Right forelimb (tissue), 1 donor: Measurements from ENCODE around the gene NCOR2.

Source experiments
- DNase-seq: peaks from one replicate; pipeline ENCODE4 v3.0.0-alpha.2; 2018

NCOR2 gene

DNA sequence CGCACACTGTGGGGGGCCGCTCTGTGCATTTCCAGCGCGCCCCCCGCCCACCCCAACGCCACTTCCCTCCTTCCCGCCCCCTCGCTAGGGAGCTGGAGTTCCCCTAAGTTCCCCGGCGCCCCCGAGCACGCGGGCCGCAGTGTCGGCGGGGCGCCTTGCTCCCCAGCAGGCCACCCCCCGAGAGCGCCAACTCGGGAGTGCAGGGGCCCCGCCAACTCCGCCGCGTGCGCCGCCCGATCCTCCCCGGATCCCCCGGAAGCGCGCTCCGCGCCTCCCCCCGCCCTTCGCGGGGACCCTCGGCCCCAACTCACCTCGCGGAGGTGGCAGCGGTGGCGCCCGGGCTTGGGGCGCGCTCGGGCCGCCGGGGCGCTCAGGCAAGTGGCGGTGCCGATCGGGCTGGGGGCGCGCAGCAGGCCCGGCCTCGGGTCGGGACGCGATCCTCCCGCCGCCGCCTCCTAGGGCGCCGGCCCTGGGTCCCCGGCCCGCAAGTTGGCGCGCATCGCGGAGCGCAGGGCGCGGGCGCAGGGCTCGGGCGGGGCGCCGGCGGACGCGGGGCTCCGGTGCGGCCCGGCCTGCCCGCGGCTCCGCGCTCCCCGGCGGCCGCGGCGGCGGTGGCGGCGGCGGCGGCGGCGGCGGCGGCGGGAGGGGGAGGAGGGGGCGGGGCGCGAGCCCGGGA is at the start of gene NCOR2:
Gene NCOR2, minus strand, starts transcription at position 616 of the 676 bp plus-strand sequence. CDS start 72,361 bp downstream, outside the sequence.
- peak; percentile 67 for DNase-seq

DNA sequence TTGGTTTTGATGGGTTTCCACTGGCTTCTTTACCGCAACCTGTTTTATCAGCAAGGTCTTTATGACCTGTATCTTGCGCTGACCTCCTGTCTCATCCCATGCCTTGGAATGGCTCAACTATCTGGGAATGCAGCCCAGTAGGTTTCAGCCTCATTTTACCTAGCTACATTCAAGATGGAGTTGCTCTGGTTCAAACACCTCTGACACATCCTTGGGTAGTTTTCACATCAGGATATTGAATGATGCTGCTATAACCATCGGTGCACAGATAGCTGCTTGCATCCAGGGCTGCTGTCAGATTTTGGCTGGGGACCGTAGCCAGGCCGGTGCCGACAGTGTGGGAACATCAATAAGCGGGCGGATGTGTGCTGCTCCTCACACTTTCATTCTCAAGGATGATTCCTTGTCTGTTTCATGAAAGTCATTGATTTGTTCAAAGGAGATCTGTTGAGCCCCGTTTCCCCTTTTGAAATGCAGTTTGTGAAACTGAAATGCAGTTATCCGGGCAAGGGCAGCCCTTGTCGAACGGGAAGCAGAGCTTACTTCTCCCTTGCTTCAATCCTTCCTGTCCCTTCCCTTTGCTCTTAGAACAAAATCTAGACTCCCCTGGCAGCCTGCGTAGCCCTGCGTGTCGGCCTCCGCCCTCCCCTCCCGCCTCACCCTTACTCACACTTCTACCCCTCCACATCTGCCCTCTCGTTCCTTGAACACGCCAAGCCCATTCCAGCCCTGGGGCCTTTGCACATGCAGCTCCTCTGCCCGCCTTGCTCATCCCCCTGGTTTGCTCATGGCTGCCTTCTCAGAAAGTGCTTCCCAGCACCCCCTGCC is 49.2 kb upstream of the NCOR2 start:
- no peak for DNase-seq

DNA sequence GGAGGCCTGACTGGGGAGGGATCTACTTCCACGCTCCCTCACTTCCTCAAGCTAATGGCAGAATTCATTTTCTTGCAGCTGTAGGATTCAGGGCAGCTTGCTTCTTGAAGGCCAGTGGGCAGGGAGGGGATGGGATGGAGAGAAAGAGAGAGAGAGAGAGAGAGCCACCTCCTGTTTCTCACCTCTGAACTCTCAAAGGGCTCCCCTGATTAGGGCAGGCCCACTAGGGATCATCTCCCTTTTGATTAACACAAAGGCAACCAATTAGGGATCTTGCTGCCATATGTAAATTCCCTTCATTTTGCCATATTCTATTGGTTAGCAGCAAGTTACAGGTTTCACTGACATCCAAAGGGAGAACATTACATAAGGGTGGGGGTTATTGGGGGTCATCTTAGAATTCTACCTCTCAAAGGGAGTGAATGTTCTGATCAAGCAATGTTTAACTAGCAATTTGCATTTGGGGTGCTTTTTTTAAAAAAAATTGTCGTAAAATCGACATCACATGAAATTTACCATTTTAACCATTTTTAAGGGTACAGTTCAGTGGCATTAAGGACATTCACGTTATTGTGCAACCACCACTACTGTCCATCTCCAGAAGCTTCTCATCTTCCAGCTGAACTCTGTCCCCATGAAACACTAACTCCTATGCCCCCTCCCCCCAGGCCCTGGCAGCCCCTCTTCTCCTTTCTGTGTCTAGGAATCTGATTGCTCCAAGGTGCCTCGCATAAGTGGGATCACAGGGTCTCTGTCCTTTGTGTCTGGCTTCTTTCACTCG is 47.3 kb upstream of the NCOR2 start:
- DNase-seq: no peak

DNA sequence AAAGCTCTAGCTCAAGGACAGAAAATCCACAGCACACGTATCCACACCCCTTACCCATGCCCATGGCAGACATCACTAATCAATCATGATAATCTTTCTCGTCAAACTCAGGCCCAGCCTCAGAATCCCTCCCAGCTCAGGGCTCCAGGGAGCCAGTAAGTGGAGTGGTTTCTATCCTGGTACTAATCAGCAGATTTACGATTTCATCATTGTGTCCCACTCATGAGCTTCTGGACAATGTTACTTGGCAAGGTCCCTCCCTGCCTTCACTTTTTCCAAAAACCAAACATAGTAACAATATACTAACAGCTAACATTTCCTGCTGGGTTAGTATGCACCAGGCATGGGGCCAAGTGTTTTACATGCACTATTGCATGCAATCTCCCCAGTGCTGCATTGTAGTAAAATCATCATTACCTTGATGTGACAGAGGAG is 45.8 kb upstream of the NCOR2 start:
- DNase-seq: no peak

DNA sequence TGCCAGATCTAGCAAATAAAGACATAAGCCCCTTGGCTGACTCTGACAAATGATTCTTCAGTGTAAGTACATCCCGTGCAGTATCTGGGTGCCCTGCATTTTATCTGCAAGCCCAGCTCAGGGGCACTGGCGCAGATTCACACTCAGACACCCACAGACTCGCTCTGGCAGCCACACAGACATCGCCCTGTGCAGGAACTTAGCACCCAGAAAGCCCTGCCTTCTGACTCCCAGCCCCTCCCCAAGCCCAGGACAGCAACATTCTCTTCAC is 44.9 kb upstream of the NCOR2 start:
- DNase-seq: no peak

DNA sequence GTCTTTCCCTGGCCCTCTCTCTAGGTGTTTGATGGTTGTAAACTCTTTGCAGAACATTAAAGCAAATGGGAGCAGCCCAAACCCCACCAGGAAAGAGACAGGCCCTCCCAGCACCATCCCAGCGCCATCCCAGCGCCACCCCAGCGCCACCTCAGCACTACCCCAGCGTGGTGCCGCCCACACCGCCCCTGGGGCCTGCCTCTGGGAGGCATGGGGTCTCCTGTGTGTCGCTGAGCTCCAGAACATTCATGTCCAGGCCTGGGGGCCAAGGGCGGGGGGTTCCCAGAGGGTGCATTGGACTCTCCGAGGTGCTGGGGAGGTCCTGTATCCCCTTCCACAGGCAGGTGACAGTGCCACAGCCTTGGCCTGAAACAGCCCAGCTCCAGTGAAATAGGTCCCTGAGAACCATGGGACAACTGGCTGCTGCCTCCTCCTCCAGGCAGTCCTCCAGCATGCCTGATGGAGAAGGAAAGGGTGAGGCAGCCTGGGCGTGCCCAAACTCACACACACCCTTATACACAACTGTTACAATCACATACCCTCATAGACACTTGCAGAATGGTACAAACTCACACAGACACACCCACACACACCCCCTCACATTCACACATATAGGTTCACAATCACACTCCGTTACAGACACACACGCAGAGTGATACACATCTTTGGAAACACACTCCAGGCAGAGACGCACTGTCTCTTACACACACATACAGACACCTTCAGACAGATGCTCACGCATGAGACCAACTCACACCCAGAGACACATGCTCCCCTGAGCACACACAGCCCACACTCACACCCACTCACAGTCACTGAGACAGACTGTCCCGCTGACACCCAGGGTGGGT is 44.4 kb upstream of the NCOR2 start:
- no peak for DNase-seq

DNA sequence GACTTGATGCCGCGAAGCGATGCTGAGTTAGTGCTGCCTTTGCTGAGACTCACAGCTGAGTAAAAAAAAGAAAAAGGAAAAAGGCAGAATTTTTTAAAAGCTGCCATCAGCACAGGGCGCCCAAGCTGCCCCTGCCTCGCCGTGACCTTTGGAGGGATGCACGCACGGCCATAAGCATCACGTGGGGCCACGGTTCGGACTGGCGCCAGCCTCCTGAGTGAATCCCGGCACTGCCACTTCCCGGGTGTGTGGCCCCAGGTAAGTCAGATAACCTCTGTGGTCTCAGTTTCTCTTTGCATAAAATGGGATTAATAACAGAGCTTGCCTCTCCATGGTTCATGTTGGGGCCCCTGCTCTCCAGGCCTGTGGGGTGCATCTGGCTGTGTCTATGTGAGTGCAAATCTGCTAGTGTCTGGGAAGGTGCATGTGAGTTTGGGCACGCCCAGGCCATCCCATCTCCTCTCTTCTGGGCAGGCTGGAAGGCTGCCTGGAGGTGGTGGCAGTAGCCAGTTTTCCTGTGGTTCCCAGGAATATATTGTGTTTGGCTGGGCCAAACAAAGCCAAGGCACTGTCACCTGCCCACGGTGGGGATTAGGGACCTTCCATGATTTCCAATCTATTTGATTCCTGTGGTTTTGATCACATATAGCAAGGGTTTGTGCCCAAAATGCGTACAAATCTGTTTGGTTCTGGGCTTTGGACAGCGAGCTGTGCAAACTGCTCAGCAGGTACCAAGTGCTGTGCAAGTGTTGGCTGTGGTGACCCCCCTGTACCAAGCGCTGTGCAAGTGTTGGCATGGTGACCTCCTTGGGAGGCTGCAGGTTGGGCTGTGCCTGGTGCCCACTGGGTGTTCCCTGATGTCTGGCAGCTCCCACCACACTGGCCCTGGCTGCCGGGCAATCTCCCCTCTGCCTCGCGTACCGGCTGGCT is 43.5 kb upstream of the NCOR2 start:
- no peak for DNase-seq

DNA sequence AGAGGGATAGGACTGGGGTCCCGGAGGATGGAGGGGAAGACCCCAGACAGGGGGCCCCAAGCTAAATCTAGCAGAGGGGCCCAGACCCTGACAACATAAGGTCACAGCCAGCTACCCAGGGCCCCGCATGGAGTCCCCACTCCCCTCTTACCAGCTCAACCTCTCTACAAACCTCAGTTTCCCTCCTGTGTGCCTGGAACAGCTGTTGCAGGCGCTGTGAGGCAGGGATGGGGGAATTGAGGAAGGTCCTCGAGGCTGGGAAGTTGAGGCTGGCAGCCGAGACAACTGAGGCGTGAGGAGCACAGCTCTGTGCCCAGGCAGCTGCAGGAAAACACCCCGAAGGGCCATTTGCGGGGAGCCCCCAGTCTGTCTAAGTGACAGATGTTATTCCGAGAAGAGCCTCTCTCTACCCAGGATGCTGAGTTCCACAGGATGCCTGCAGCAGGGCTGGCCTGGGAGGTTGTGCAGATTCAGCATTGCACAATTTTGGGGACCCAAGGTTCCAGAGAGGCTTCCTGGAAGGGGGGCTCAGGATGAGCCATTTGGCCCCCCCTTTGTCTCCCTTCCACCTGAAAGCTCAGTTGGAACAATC is 42.7 kb upstream of the NCOR2 start:
- no peak for DNase-seq

DNA sequence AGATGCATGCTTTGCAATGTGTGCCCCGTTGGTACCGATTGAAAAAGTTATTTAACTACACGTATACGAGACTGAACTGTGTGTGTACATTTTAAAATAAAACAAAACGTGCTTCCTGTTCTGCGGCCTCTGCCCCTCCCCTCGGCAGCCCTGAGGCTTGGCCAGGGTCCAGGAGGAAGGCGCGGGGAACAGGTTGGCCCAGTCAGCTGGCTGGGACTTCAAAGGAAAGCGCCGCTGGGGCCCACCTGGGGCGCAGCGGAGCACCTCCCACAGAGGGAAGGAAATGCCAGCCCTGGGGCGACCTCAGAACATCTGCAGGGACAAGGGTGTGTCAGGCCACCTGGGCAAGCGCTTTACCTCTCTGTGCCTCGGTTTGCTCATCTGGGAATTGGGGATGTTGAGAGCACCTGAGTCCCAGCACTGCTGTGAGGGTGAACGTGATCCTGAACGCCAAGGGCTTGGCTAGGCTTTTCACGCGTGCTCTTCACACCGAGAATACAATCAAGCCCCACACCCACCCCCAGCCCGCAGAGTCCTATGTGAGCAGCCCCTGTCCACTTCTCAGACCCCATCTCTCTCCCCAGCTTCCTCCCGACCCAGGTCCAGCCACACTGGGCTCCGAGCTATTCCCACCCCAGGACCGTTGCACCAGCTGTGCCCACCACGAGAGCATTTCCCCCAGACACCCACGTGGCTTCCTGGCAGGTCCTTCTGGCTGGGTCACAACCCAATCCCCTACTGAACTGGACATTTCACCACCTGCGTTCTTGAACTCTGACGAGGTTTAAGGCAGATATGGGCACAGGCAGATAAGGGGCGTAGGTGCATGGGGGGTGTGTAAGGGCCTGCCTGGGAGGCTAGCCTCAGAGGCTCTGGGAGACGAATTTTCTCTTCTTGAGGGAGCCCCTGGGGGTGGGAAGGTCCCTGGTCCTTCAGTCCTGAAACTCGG is 41.9 kb upstream of the NCOR2 start:
- peak; percentile 81 for DNase-seq

DNA sequence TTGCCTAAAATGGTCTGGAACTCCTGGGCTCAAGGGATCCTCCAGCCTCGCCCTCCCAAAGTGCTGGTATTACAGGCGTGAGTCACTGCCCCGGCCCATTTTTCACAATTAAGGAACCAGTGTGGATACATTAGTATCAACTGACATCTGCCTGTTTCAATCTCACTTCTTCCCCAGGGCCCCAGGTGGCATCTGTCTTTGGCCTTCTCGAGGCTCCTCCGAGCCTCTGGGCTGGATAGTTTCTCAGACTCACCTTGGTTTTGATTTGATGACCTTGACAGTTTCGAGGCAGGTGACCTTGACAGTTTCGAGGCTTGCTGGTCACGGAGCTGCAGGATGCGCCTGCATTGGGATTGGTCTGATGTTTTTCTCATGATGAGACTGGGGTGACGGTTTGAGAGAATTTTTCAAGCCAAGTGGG is 41.0 kb upstream of the NCOR2 start:
- DNase-seq: no peak

DNA sequence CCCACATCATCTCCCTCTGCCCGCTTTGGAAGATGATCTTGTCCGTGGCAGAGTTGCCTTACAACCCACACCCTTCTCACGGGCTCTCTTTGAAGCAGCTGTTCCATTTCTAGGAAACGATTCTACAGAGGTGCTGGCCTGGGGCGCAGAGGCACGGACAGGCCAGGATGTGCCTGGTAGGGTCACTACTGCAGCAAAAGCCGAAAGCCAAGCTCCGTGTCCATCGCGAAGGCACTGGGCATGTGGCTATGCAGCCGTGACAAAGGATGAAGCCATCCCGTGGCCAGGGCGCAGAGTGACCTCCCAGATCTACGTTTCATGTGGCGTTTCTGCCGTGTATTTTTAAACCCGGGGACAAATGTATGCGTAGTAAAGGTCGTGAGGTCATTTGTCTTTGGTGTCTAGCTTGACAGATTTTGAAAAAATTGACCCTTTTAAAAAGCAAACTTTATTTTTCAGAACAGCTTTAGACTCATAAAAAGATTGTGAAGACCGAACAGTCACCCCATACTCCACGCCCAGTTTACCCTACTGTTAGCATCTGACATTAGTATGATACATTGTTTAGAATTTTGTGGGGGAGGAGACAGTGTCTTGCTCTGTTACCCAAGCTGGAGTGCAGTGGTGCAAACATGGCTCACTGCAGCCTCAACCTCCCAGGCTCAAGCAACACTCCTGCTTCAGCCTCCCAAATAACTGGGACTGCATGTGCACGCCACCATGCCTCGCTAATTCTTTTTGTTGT is 40.4 kb upstream of the NCOR2 start:
- no peak for DNase-seq

DNA sequence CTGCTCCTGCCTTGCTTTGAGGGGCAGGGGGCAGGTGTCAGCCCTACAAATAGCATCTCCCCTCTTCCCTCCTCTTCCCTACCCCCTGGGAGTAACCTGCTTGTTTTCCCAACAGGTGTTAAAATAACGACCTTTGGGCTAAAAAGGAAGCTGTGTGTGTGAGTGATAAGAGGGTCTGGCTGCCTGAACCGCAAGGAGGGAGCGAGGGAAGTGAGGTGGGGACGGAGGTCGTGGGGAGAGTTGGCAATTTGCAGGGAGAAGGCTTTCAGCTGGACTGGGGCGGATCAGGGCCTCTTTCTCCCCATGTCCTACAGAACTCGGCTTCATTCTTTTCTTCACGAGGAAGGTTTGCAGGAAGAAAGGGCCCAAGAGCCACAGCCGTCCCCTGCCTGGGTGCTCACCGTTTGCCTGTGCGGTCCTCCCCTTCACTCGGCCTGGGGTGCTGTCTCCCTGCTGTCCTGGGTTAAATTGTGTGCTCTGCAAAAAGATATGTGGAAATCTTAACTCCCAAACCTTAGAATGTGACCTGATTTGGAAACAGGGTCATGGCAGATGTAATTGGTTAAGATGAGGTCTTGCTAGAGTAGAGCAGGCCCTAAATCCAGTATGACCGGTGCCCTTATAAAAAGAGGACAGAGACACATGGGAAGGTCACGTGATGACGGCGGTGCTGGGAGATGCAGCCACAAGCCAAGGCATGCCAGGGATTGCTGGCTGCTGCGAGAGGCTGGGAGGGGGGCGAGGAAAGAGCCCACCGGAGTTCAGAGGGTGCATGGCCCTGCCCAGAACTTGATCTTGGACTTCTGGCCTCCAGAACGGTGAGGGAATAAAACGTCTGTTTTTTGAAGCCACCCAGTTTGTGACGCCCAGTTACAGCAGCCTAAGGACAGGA is 38.7 kb upstream of the NCOR2 start:
- DNase-seq: no peak

DNA sequence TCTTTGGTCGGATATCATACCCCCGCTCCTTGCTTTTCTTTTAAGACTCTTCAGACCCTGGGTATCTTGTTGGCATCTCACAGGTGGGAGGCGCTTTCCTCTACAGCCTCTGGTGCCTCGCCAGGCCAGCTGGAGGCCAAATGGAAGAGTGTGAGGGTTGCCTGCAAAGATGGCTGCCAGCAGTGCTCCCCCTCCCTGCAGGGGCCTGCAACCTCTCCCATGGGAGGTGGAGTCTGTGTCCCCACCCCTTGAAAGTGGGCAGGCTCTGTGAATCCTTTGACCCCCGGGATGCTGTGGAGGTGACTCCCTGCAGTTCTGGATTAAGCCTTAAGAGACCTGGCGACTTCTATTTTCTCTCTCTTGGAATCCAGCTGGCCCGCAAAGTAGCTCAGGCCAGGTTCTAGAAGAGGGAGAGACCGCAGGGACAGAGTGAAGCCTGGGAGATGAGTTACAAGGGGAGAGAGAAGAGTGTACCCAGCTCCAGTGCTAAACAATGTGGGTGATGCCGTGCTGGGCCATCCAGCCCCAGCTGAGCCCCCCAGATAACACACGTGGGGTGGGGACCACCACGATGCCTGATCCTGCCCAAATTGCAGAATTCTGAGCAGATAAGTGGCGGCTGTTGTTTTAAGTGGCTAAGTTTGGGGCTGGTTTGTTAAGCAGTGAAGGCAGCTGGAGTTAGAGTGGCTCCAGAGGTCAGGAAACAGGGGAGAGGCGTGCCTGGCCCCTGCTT is 37.9 kb upstream of the NCOR2 start:
- DNase-seq: no peak

DNA sequence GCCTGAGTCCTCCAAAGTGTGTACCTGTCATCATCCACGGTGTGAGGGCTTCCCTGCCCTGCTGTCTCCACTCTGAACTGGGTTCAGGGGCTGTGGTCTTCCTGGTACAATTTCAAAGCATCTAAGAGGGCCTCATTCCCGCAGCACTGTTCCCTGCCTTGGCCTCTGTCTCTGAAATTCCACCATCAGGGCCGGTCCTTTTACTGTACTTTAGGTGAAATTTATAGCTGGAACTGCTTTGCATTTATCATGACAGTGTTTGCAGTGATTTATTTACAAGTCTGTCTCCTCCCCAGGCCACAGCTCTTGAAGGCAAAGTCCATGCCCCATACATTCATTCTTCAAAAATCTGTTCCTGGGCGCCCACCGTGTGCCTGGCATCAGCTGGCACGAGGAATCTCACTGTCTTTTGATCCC is 36.9 kb upstream of the NCOR2 start:
- DNase-seq: no peak

DNA sequence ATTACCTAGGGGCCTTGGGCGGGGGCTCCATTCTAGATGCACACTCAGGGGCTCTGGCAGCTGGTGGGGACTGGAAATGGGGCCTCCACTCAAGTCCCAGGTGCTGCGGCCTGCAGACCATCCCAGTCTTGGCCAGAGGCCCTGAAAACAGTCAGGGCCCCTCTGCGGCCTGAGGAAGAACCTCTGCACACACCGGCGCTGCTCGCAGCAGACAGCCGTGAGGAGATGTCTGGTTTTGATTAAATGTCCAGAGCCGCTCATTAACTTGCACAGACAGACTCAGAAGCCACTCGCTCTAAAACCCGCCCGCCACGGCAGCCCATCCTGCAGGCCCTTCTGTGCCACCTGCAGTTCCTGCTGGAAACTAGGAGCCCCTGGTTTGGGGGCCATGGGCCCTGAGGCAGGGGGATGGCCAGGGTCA is 36.4 kb upstream of the NCOR2 start:
- peak; percentile 71 for DNase-seq

DNA sequence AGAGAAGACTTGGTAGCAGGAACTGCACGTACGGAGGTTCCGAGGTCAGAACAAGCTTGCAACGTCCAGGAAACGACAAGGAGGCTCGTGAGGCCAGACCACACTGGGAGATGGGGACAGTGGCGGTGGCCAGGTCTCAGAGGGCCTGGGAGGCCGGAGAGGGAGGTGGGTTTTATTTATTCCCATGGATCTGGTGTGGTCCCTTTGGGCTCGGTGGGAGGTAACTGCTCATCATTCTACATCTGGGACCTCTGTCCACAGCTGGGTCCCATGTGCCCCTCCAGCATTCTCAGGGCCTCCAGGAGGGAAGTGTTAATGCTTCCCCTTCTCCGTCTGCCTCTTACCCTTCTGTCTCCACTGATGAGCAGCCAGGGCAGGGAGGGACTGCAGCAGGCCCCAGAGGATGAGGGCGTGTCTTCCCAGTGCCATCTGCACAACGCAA is 35.7 kb upstream of the NCOR2 start:
- DNase-seq: no peak

DNA sequence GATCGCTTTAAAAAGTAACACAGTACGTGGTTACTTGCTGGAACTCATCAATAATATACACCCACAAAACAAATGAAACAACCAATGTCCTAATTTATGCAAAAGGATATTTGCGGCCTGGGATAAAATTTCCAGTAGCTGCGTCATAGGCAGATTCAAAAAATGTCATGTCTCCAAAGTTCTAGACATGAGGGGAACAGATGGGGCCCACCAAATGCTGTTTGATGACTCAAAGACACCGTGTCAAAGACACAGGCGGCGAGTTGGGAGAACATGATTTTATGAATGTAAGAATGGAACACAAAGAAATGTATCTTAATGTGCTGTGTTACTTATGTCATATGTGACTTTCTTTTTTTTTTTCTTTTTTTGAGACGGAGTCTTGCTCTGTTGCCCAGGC is 34.3 kb upstream of the NCOR2 start:
- DNase-seq: no peak
